Activated naive CD8-positive, alpha-beta T cell (primary cell): Measurements from ENCODE around the gene GTF3A.
A peak's percentile ranks its signal among the peaks of the same experiment; 100 is the strongest.

Source experiments
- H3K27ac Mint-ChIP-seq: one replicate; pipeline ENCODE4 v1.8.0; 2021; ENCODE audit warnings: mixed read lengths
- H3K27me3 Mint-ChIP-seq: one replicate; pipeline ENCODE4 v1.8.0; 2021; ENCODE audit warnings: mixed read lengths
- H3K36me3 Mint-ChIP-seq: one replicate; pipeline ENCODE4 v1.8.0; 2021; ENCODE audit warnings: mixed read lengths
- H3K4me1 Mint-ChIP-seq: one replicate; pipeline ENCODE4 v1.8.0; 2021; ENCODE audit warnings: low read depth, mixed read lengths
- H3K4me3 Mint-ChIP-seq: one replicate; pipeline ENCODE4 v1.8.0; 2021; ENCODE audit warnings: mild to moderate bottlenecking, mixed read lengths
- H3K9me3 Mint-ChIP-seq: one replicate; pipeline ENCODE4 v1.8.0; 2021; ENCODE audit warnings: low read depth, mixed read lengths

GTF3A gene

GRCh38 chr13:27449936-27450828 lies 25.8 kb downstream of the GTF3A start, which contains the start of gene MTIF3:
Gene MTIF3, minus strand, starts transcription at chr13:27450564. Its CDS starts 10,116 bp downstream, at chr13:27440448.
- Mint-ChIP-seq H3K36me3 (no peaks in the 10 kb centered on the region), H3K4me3 (peak within 1 kb of the TSS; percentile 93), H3K4me1 (peaks cover 53% of the 10 kb centered on the region), H3K27me3 (no peaks in the 10 kb centered on the region), H3K9me3 (no peaks in the 10 kb centered on the region), H3K27ac (peak within 1 kb of the TSS; percentile 96)

GRCh38 chr13:27450921-27451471 lies 26.6 kb downstream of the GTF3A start:
- Mint-ChIP-seq H3K9me3 (no peaks in the 10 kb centered on the region), H3K4me1 (peaks cover 55% of the 10 kb centered on the region), H3K4me3 (peak overlapping the region; percentile 93), H3K27ac (peak overlapping the region; percentile 96), H3K27me3 (no peaks in the 10 kb centered on the region), H3K36me3 (no peaks in the 10 kb centered on the region)

- Mint-ChIP-seq H3K36me3 (no peaks in the 10 kb centered on the region), H3K9me3 (no peaks in the 10 kb centered on the region), H3K27ac (peak overlapping the region; percentile 98), H3K27me3 (no peaks in the 10 kb centered on the region), H3K4me1 (peaks cover 24% of the 10 kb centered on the region), H3K4me3 (peak overlapping the region; percentile 89)
These were observed 31.0 kb downstream of the GTF3A start for GRCh38 chr13:27455331-27455855.

GRCh38 chr13:27461940-27462584 lies 37.6 kb downstream of the GTF3A start:
- peaks cover 3% of the 10 kb centered on the region for H3K4me1 Mint-ChIP-seq
- no peak overlapping the region for H3K27ac Mint-ChIP-seq
- no peak overlapping the region for H3K4me3 Mint-ChIP-seq
- no peaks in the 10 kb centered on the region for H3K36me3 Mint-ChIP-seq
- no peaks in the 10 kb centered on the region for H3K9me3 Mint-ChIP-seq
- no peaks in the 10 kb centered on the region for H3K27me3 Mint-ChIP-seq

GRCh38 chr13:27463500-27463899 lies 39.1 kb downstream of the GTF3A start:
- Mint-ChIP-seq H3K27ac (no peak overlapping the region), H3K4me1 (peaks cover 4% of the 10 kb centered on the region), H3K4me3 (no peak overlapping the region), H3K9me3 (no peaks in the 10 kb centered on the region), H3K36me3 (no peaks in the 10 kb centered on the region), H3K27me3 (no peaks in the 10 kb centered on the region)

GRCh38 chr13:27465611-27466010 lies 41.2 kb downstream of the GTF3A start:
- Mint-ChIP-seq H3K9me3 (no peaks in the 10 kb centered on the region), H3K27ac (no peak overlapping the region), H3K4me1 (peaks cover 4% of the 10 kb centered on the region), H3K27me3 (no peaks in the 10 kb centered on the region), H3K36me3 (no peaks in the 10 kb centered on the region), H3K4me3 (no peak overlapping the region)

- H3K27me3 Mint-ChIP-seq, result no peaks in the 10 kb centered on the region
- H3K4me1 Mint-ChIP-seq, result peaks cover 4% of the 10 kb centered on the region
- no peak overlapping the region for H3K27ac Mint-ChIP-seq
- no peaks in the 10 kb centered on the region for H3K9me3 Mint-ChIP-seq
- no peaks in the 10 kb centered on the region for H3K36me3 Mint-ChIP-seq
- H3K4me3 Mint-ChIP-seq, result no peak overlapping the region
These were observed 42.1 kb downstream of the GTF3A start for GRCh38 chr13:27466513-27466912.

GRCh38 chr13:27470075-27470820 lies 45.8 kb downstream of the GTF3A start:
- Mint-ChIP-seq H3K4me1 (peaks cover 15% of the 10 kb centered on the region), H3K9me3 (no peaks in the 10 kb centered on the region)

GRCh38 chr13:27472441-27472840 lies 48.0 kb downstream of the GTF3A start:
- no peak overlapping the region for H3K27ac Mint-ChIP-seq
- no peaks in the 10 kb centered on the region for H3K27me3 Mint-ChIP-seq
- H3K9me3 Mint-ChIP-seq, result no peaks in the 10 kb centered on the region
- no peak overlapping the region for H3K4me3 Mint-ChIP-seq
- peaks cover 18% of the 10 kb centered on the region for H3K4me1 Mint-ChIP-seq
- no peaks in the 10 kb centered on the region for H3K36me3 Mint-ChIP-seq

More at GRCh38 chr13:27470075-27470820, 45.8 kb downstream of the GTF3A start:
- Mint-ChIP-seq H3K36me3 (no peaks in the 10 kb centered on the region), H3K27me3 (no peaks in the 10 kb centered on the region), H3K27ac (no peak overlapping the region), H3K4me3 (no peak overlapping the region)

GRCh38 chr13:27472941-27473340 lies 48.5 kb downstream of the GTF3A start:
- H3K27ac Mint-ChIP-seq, result no peak overlapping the region

GRCh38 chr13:27474751-27475268 lies 50.4 kb downstream of the GTF3A start:
- peaks cover 33% of the 10 kb centered on the region for H3K4me1 Mint-ChIP-seq
- H3K36me3 Mint-ChIP-seq, result no peaks in the 10 kb centered on the region
- H3K27ac Mint-ChIP-seq, result no peak overlapping the region
- no peaks in the 10 kb centered on the region for H3K9me3 Mint-ChIP-seq
- H3K27me3 Mint-ChIP-seq, result no peaks in the 10 kb centered on the region
- no peak overlapping the region for H3K4me3 Mint-ChIP-seq

More at GRCh38 chr13:27472941-27473340, 48.5 kb downstream of the GTF3A start:
- no peaks in the 10 kb centered on the region for H3K27me3 Mint-ChIP-seq
- H3K36me3 Mint-ChIP-seq, result no peaks in the 10 kb centered on the region
- no peak overlapping the region for H3K4me3 Mint-ChIP-seq
- H3K9me3 Mint-ChIP-seq, result no peaks in the 10 kb centered on the region
- peaks cover 23% of the 10 kb centered on the region for H3K4me1 Mint-ChIP-seq

- peak overlapping the region; percentile 54 for H3K27ac Mint-ChIP-seq
- H3K36me3 Mint-ChIP-seq, result no peaks in the 10 kb centered on the region
- peaks cover 36% of the 10 kb centered on the region for H3K4me1 Mint-ChIP-seq
- H3K4me3 Mint-ChIP-seq, result peak overlapping the region; percentile 40
- no peaks in the 10 kb centered on the region for H3K9me3 Mint-ChIP-seq
- no peaks in the 10 kb centered on the region for H3K27me3 Mint-ChIP-seq
These were observed 52.7 kb downstream of the GTF3A start for GRCh38 chr13:27476943-27477703.

GRCh38 chr13:27481766-27482165 lies 57.3 kb downstream of the GTF3A start:
- Mint-ChIP-seq H3K27ac (no peak overlapping the region), H3K9me3 (no peaks in the 10 kb centered on the region), H3K36me3 (peaks cover 5% of the 10 kb centered on the region), H3K4me3 (no peak overlapping the region), H3K27me3 (no peaks in the 10 kb centered on the region), H3K4me1 (peaks cover 25% of the 10 kb centered on the region)

GRCh38 chr13:27482983-27483382 lies 58.6 kb downstream of the GTF3A start:
- no peak overlapping the region for H3K27ac Mint-ChIP-seq
- H3K4me3 Mint-ChIP-seq, result no peak overlapping the region

More at GRCh38 chr13:27482983-27483382, 58.6 kb downstream of the GTF3A start:
- no peaks in the 10 kb centered on the region for H3K9me3 Mint-ChIP-seq
- peaks cover 13% of the 10 kb centered on the region for H3K4me1 Mint-ChIP-seq
- H3K36me3 Mint-ChIP-seq, result peaks cover 5% of the 10 kb centered on the region
- H3K27me3 Mint-ChIP-seq, result no peaks in the 10 kb centered on the region
